ENCODE results near the gene SEZ6. TPM values are rescaled to one million over a fixed set of nuclear protein-coding genes. Genes with fewer than 3 reads are reported as not detected.

The SEZ6 gene, protein sequence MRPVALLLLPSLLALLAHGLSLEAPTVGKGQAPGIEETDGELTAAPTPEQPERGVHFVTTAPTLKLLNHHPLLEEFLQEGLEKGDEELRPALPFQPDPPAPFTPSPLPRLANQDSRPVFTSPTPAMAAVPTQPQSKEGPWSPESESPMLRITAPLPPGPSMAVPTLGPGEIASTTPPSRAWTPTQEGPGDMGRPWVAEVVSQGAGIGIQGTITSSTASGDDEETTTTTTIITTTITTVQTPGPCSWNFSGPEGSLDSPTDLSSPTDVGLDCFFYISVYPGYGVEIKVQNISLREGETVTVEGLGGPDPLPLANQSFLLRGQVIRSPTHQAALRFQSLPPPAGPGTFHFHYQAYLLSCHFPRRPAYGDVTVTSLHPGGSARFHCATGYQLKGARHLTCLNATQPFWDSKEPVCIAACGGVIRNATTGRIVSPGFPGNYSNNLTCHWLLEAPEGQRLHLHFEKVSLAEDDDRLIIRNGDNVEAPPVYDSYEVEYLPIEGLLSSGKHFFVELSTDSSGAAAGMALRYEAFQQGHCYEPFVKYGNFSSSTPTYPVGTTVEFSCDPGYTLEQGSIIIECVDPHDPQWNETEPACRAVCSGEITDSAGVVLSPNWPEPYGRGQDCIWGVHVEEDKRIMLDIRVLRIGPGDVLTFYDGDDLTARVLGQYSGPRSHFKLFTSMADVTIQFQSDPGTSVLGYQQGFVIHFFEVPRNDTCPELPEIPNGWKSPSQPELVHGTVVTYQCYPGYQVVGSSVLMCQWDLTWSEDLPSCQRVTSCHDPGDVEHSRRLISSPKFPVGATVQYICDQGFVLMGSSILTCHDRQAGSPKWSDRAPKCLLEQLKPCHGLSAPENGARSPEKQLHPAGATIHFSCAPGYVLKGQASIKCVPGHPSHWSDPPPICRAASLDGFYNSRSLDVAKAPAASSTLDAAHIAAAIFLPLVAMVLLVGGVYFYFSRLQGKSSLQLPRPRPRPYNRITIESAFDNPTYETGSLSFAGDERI
- total RNA-seq (under 1 TPM in 1 of 2 experiments, not detected in 1; 0.31 TPM), total RNA-seq (0 to 1.3 (median 0) reads per million in 172 experiments)
- not detected for polyA plus RNA-seq (2013, experiment 1 of 2)
- polyA plus RNA-seq (2013, experiment 2 of 2), result 0.50 TPM

DNA sequence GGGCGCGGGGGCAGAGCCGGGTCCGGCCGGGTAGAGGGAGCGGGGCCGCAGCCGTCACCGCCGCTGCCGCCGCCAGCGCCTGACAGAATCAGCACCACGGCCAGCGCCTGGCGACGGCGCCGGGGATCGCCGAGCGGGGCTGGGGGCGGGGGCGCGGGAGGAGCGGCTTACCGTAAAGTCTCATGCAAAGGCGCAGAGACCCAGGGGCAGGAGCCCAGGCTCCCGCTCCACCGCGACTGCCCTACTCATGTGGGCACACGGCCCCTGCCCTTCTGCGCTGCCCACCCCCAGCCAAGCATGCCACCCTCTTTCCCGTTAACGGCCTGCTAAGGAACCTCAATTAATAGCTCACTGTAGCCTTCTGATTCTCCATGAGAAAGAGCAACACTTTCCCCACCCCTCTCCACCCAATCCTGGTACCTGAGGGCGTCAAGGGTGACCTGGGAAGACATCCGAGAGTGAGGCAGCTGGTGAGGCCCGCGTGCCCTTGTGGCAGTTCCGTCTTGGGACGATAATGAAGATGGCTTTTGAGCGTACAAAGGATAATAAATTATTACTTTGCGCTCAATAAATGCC lies at the start of gene SEZ6:
TSS of gene SEZ6 (minus strand) at position 98 of the 576 bp plus-strand sequence. CDS start 164 bp downstream, outside the sequence.
- intact Hi-C loops (cut with DNase I, micrococcal nuclease), result no loop called here
- ATAC-seq (ENCODE audit: poor library complexity) (peak; percentile 90), DNase-seq (peak; percentile 23 to 78 (median 47))
- ChIA-PET CTCF (interaction anchor here (2.3 kb wide), 1 partner anchor 40 kb away, joined by 5 read pairs; no protein-coding TSS in a partner anchor), POLR2A (interaction anchor here (0.6 kb wide), 1 partner anchor 212 kb away, joined by 3 read pairs; no protein-coding TSS in a partner anchor)
- H3K4me1 ChIP-seq (ENCODE audit: insufficient read depth, low read length), result peaks cover 8% of the 10 kb centered on the region
- peaks cover 55 to 63% of the 10 kb centered on the region in 2 experiments for H3K27me3 ChIP-seq (ENCODE audit: control insufficient read depth in 1 of 2, insufficient read depth in 2 of 2, low read length in 2 of 2)
- no peak within 1 kb of the TSS for H3K4me3 Mint-ChIP-seq
- H3K27ac Mint-ChIP-seq, result no peak within 1 kb of the TSS
- peaks cover 71% of the 10 kb centered on the region for H3K27me3 Mint-ChIP-seq
- no peaks in the 10 kb centered on the region for H3K9me3 Mint-ChIP-seq
- H3K4me1 Mint-ChIP-seq (ENCODE audit: low read depth), result no peaks in the 10 kb centered on the region
- no peak within 1 kb of the TSS for H3K27ac ChIP-seq (ENCODE audit: low read depth in 1 of 2, low read length in 2 of 2)
- H3K9me3 ChIP-seq (ENCODE audit: control insufficient read depth in 1 of 2, insufficient read depth in 1 of 2, low read length in 2 of 2), result peaks cover 0 to 36% of the 10 kb centered on the region in 2 experiments
- H3K36me3 ChIP-seq (ENCODE audit: insufficient read depth, low read length), result no peaks in the 10 kb centered on the region
- no peaks in the 10 kb centered on the region for H3K36me3 Mint-ChIP-seq (ENCODE audit: low read depth)
- no peak within 1 kb of the TSS for H3K4me3 ChIP-seq (ENCODE audit: low read length)
- TF ChIP-seq CTCF (IDR thresholded peaks at IDR 0.05), result no peak

GRCh38 chr17:29054835-29055234 lies 49.0 kb upstream of the SEZ6 start:
- no peak overlapping the region for H3K27ac Mint-ChIP-seq
- Histone ChIP-seq H3K4me1 (ENCODE audit: insufficient read depth, low read length) (no peaks in the 10 kb centered on the region), H3K27ac (ENCODE audit: low read depth in 1 of 2, low read length in 2 of 2) (no peak overlapping the region), H3K4me3 (ENCODE audit: low read length) (no peak overlapping the region), H3K9me3 (ENCODE audit: control insufficient read depth in 1 of 2, insufficient read depth in 1 of 2, low read length in 2 of 2) (no peaks in the 10 kb centered on the region), H3K27me3 (ENCODE audit: control insufficient read depth in 1 of 2, insufficient read depth in 2 of 2, low read length in 2 of 2) (peaks cover under 1 to 3% of the 10 kb centered on the region in 2 experiments), H3K36me3 (ENCODE audit: insufficient read depth, low read length) (no peaks in the 10 kb centered on the region)
- ATAC-seq (ENCODE audit: poor library complexity) (no peak), DNase-seq (no peak)
- H3K4me1 Mint-ChIP-seq (ENCODE audit: low read depth), result no peaks in the 10 kb centered on the region
- no peak overlapping the region for H3K4me3 Mint-ChIP-seq
- no peak for TF ChIP-seq CTCF (IDR thresholded peaks at IDR 0.05)
- POLR2A ChIA-PET, result no interaction called here
- CTCF ChIA-PET, result no interaction called here
- no peaks in the 10 kb centered on the region for H3K9me3 Mint-ChIP-seq
- no peaks in the 10 kb centered on the region for H3K36me3 Mint-ChIP-seq (ENCODE audit: low read depth)
- H3K27me3 Mint-ChIP-seq, result no peaks in the 10 kb centered on the region
- intact Hi-C loops (cut with DNase I, micrococcal nuclease), result loop anchor here in 1 of 2 experiments (10.0 kb wide), 1 partner anchor 60 kb away; no protein-coding TSS in a partner anchor

- Histone ChIP-seq H3K9me3 (ENCODE audit: control insufficient read depth in 1 of 2, insufficient read depth in 1 of 2, low read length in 2 of 2) (no peaks in the 10 kb centered on the region), H3K27me3 (ENCODE audit: control insufficient read depth in 1 of 2, insufficient read depth in 2 of 2, low read length in 2 of 2) (peaks cover 5% of the 10 kb centered on the region in 2 experiments), H3K36me3 (ENCODE audit: insufficient read depth, low read length) (no peaks in the 10 kb centered on the region), H3K27ac (ENCODE audit: low read depth in 1 of 2, low read length in 2 of 2) (no peak overlapping the region), H3K4me1 (ENCODE audit: insufficient read depth, low read length) (no peaks in the 10 kb centered on the region), H3K4me3 (ENCODE audit: low read length) (no peak overlapping the region)
- H3K4me1 Mint-ChIP-seq (ENCODE audit: low read depth), result no peaks in the 10 kb centered on the region
- TF ChIP-seq CTCF (IDR thresholded peaks at IDR 0.05), result no peak
- no peaks in the 10 kb centered on the region for H3K36me3 Mint-ChIP-seq (ENCODE audit: low read depth)
- H3K4me3 Mint-ChIP-seq, result no peak overlapping the region
- no peak for ATAC-seq (ENCODE audit: poor library complexity)
- H3K27me3 Mint-ChIP-seq, result peaks cover 23% of the 10 kb centered on the region
- POLR2A ChIA-PET, result no interaction called here
- H3K9me3 Mint-ChIP-seq, result no peaks in the 10 kb centered on the region
- H3K27ac Mint-ChIP-seq, result no peak overlapping the region
- CTCF ChIA-PET, result no interaction called here
- no peak for DNase-seq
- intact Hi-C loops (cut with DNase I, micrococcal nuclease), result loop anchor here in 1 of 2 experiments (10.0 kb wide), 1 partner anchor 57 kb away; no protein-coding TSS in a partner anchor
Measured at GRCh38 chr17:29051731-29052130, 45.9 kb upstream of the SEZ6 start.

All from CD4-positive, alpha-beta T cell (primary cell).